ENCODE results near the gene QRICH1.

Gene QRICH1

DNA sequence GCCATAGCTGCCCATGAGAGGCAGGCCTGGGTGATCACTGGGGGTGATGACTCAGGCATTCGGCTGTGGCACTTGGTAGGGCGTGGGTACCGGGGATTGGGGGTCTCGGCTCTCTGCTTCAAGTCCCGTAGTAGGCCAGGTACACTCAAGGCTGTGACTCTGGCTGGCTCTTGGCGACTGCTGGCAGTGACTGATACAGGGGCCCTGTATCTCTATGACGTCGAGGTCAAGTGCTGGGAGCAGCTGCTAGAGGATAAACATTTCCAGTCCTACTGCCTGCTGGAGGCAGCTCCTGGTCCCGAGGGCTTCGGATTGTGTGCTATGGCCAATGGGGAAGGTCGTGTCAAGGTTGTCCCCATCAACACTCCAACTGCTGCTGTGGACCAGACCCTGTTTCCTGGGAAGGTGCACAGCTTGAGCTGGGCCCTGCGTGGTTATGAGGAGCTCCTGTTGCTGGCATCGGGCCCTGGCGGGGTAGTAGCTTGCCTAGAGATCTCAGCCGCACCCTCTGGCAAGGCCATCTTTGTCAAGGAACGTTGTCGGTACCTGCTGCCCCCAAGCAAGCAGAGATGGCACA lies 81.3 kb downstream of the QRICH1 start:
- no peak overlapping the region for H3K4me3 ChIP-seq (ENCODE audit: low read depth, low read length)
- TF ChIP-seq, protein P1, sequence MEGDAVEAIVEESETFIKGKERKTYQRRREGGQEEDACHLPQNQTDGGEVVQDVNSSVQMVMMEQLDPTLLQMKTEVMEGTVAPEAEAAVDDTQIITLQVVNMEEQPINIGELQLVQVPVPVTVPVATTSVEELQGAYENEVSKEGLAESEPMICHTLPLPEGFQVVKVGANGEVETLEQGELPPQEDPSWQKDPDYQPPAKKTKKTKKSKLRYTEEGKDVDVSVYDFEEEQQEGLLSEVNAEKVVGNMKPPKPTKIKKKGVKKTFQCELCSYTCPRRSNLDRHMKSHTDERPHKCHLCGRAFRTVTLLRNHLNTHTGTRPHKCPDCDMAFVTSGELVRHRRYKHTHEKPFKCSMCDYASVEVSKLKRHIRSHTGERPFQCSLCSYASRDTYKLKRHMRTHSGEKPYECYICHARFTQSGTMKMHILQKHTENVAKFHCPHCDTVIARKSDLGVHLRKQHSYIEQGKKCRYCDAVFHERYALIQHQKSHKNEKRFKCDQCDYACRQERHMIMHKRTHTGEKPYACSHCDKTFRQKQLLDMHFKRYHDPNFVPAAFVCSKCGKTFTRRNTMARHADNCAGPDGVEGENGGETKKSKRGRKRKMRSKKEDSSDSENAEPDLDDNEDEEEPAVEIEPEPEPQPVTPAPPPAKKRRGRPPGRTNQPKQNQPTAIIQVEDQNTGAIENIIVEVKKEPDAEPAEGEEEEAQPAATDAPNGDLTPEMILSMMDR (IDR thresholded peaks at IDR 0.05; ENCODE audit: low read depth, low read length) = no peak

DNA sequence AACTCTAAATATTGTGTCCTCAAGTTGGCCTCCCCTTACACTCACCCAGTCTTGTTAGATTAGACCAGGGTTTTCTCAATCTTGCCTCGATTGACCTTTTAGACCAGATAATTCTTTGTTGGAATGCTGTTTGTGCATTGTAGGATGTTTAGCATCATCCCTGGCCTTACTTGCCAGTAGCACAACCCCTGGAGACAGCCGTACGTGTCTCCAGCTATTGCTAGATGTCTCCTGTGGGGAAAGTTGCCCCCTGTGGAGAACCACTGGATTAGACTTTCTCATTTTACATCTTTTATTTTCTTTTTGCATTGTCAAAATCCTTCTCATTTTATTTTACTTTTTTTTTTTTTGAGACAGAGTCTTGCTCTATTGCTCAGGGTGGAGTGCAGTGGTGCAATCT lies 84.5 kb downstream of the QRICH1 start:
- TF ChIP-seq, protein P1 (IDR thresholded peaks at IDR 0.05; ENCODE audit: low read depth, low read length) = no peak
- no peak overlapping the region for H3K4me3 ChIP-seq (ENCODE audit: low read depth, low read length)

DNA sequence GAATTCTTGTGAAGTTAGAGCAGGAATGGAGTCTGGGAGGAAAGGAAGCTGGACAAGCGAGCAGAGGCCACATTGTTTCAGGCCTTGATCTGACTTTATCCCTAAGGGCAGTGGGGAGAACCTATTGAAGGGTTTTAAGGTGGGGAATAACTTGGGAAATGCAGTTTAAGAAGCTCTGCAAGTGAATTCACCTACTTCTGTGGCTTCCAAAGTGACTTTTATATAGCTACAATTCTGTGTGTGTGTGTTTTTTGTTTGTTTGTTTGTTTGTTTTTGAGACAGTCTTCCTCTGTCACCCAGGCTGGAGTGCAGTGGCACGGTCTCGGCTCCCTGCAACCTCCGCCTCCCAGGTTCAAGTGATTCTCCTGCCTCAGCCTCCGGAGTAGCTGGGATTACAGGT lies 85.2 kb downstream of the QRICH1 start:
- H3K4me3 ChIP-seq (ENCODE audit: low read depth, low read length) = peak overlapping the region; percentile 85; the same call in 1 of the 2 replicates

DNA sequence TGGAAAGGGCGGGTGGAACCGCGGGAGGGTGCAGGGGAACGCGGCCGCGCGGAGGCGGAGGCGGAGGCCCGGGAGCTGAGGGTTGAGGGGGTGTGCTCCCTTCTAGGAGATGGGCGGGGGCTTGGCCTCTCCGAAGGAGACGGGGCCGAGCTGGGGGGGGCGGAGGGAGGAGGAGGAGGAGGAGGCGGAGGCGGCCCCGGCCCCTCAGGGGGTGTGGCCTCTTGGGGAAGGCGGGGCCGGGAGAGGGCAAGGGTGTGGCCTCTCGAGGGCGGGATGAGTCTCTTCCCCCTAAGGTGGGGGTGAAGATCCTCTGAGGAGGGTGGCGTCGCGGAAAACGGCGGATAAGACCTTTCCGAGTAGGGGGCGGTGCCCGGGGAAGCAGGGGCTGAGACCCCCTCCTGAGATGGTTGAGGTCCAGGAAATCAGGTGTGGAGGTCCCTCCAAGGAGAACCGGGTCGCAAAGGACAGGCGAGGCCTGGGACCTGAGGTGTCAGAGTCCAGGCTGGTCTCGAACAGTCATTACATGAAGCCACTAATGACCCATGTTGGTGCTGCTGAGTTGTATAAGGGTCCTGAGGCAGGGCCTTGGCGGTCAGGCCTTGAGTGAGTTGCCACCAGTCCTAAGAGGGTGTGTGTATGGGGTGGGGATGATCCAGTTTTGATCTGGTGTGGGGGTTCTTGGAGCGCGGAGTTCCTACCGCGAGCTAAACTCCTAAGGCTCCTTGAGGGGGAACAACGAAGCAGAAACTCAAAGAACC lies 85.9 kb downstream of the QRICH1 start:
- TF ChIP-seq, protein P1 (IDR thresholded peaks at IDR 0.05; ENCODE audit: low read depth, low read length) = no peak
- H3K4me3 ChIP-seq (ENCODE audit: low read depth, low read length) = peak overlapping the region; percentile 85

DNA sequence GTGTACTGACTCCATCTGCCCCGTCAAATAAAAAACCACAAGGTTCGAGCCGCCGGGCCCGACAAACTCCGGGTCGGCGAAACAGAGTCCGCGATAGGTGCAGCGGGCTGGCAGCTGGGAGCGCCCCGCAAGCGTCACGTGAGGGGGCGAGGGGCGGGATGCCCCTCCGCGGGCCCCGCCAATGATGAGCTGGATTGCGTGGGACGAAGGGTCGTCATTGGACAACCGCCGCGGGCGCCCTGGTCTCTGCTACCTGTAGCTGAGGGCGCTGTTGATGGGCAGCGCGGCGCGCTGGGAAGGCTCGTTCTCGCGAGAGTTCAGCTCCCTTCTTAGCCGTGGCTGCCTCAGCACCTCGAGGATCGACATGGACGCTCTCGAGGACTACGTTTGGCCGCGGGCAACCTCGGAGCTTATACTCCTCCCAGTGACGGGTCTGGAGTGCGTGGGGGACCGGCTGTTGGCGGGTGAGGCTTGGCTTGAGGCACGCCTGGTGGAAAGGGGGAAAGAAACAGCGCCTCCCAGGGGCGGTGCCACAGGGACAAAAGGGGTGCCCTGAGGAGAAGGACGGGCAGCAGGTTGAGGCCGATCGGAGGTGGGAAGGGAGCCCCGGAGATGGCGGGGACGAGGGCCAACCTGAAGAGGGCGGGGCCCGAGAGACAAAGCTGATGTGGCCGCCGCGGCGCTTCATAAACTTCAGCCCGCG lies 86.7 kb downstream of the QRICH1 start, which contains the start of gene WDR6:
WDR6 (plus strand) TSS at position 324 of the 703 bp plus-strand sequence; CDS start at position 365, 41 bp downstream.
- H3K4me3 ChIP-seq (ENCODE audit: low read depth, low read length) = peak within 1 kb of the TSS; percentile 85
- TF ChIP-seq, protein P1 (IDR thresholded peaks at IDR 0.05; ENCODE audit: low read depth, low read length) = peak; percentile 19; the same call in 1 of the 2 replicates

DNA sequence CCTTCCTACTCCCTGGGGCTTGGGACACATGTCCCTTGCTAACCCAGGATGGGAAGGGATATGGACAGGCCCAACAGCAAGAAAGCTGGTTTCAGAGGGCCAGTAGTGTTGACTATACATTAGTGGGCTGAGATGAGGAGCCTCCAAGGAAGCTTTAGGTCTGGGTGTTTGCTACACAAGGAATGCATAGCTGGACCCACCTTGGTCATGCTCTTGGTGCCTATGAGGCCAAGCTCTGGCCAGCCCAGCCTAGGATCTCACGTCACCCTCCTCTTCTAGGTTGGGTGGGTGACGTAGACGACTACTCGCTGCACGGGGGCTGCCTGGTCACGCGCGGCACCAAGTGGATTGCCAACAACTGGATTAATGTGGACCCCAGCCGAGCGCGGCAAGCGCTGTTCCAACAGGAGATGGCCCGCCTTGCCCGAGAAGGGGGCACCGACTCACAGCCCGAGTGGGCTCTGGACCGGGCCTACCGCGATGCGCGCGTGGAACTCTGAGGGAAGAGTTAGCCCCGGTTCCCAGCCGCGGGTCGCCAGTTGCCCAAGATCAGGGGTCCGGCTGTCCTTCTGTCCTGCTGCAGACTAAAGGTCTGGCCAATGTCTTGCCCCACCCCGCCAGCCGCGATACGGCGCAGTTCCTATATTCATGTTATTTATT lies 87.3 kb downstream of the QRICH1 start:
- TF ChIP-seq, protein P1 (IDR thresholded peaks at IDR 0.05; ENCODE audit: low read depth, low read length) = no peak
- H3K4me3 ChIP-seq (ENCODE audit: low read depth, low read length) = peak overlapping the region; percentile 85

DNA sequence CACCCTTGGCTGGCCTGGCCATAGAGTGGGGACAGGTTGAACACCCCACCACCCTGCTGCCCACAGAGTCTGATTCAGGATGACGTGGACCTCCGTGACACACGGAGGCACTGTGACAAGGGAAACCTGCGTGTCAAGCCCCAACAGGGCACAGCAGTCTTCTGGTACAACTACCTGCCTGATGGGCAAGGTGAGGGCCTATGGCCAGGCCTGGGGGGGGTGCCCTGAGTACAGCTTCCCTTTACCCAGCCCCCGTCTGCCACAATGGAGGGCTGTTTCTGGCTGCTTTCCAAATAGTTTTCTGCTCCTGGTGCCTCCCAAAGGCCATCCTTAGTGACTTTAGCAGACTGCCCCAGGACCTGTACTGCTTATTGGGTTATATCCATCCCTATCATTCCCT lies 87.9 kb downstream of the QRICH1 start:
- no peak overlapping the region for H3K4me3 ChIP-seq (ENCODE audit: low read depth, low read length)
- TF ChIP-seq, protein P1 (IDR thresholded peaks at IDR 0.05; ENCODE audit: low read depth, low read length) = no peak

All from WI38 (cell line).